DMS79 treated with DMSO at 0.1 percent for 48 hours (cell line): ENCODE measurements around the gene RGL3.
"Not testable (repeated sequence)": the region's sequence is repeated elsewhere in the genome, so short reads cannot be mapped to it uniquely, and the experiment has no call there.

Experiments
- DNase-seq: peaks from one replicate; lab custom pipeline; 2025; lab: John Stamatoyannopoulos, UW

RGL3 gene

GRCh38 chr19:11421371-11422098 lies 2.4 kb upstream of the RGL3 start:
- no peak for DNase-seq

GRCh38 chr19:11420429-11421370 lies 1.6 kb upstream of the RGL3 start:
- no peak for DNase-seq

GRCh38 chr19:11418094-11418548 lies 993 bp downstream of the RGL3 start:
- DNase-seq = no peak

- DNase-seq = no peak
Measured at GRCh38 chr19:11416346-11417052, 2.6 kb downstream of the RGL3 start.

- no peak for DNase-seq
Measured at GRCh38 chr19:11414544-11414943, 4.6 kb downstream of the RGL3 start.

GRCh38 chr19:11410682-11411081 lies 8.4 kb downstream of the RGL3 start:
- no peak for DNase-seq

- DNase-seq = no peak
Measured at GRCh38 chr19:11408591-11408990, 10.5 kb downstream of the RGL3 start.

GRCh38 chr19:11406703-11407236 lies 12.3 kb downstream of the RGL3 start:
- not testable (repeated sequence) for DNase-seq

GRCh38 chr19:11405846-11406643 lies 13.1 kb downstream of the RGL3 start:
- DNase-seq = no peak

GRCh38 chr19:11404588-11405222 lies 14.4 kb downstream of the RGL3 start:
- no peak for DNase-seq

- DNase-seq = no peak
Measured at GRCh38 chr19:11401808-11402543, 17.1 kb downstream of the RGL3 start.

- DNase-seq = no peak
Measured at GRCh38 chr19:11400798-11401197, 18.3 kb downstream of the RGL3 start.

GRCh38 chr19:11399667-11400066 lies 19.4 kb downstream of the RGL3 start:
- DNase-seq = no peak

- no peak for DNase-seq
Measured at GRCh38 chr19:11397089-11397610, 22.0 kb downstream of the RGL3 start.

GRCh38 chr19:11390933-11391680 lies 28.0 kb downstream of the RGL3 start:
- no peak for DNase-seq

GRCh38 chr19:11390359-11390758 lies 28.8 kb downstream of the RGL3 start:
- no peak for DNase-seq

GRCh38 chr19:11387162-11388034 lies 31.7 kb downstream of the RGL3 start:
- DNase-seq = no peak

GRCh38 chr19:11384778-11385129 lies 34.4 kb downstream of the RGL3 start:
- no peak for DNase-seq
